ENCODE data around the gene HOXA7. TPM values are rescaled to one million over a fixed set of nuclear protein-coding genes. Genes with fewer than 3 reads are reported as not detected.

Gene HOXA7
- total RNA-seq, 1 donor from 2014 or later: not detected

- no peak for DNase-seq
- H3K4me1 Mint-ChIP-seq (ENCODE audit: low read depth, unreplicated experiment): peaks cover 2% of the 10 kb centered on the region
- H3K36me3 Mint-ChIP-seq (ENCODE audit: unreplicated experiment): peaks cover 15% of the 10 kb centered on the region
- H3K27me3 Mint-ChIP-seq (ENCODE audit: unreplicated experiment): peaks cover 52% of the 10 kb centered on the region
- TF ChIP-seq, protein P1, sequence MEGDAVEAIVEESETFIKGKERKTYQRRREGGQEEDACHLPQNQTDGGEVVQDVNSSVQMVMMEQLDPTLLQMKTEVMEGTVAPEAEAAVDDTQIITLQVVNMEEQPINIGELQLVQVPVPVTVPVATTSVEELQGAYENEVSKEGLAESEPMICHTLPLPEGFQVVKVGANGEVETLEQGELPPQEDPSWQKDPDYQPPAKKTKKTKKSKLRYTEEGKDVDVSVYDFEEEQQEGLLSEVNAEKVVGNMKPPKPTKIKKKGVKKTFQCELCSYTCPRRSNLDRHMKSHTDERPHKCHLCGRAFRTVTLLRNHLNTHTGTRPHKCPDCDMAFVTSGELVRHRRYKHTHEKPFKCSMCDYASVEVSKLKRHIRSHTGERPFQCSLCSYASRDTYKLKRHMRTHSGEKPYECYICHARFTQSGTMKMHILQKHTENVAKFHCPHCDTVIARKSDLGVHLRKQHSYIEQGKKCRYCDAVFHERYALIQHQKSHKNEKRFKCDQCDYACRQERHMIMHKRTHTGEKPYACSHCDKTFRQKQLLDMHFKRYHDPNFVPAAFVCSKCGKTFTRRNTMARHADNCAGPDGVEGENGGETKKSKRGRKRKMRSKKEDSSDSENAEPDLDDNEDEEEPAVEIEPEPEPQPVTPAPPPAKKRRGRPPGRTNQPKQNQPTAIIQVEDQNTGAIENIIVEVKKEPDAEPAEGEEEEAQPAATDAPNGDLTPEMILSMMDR (IDR thresholded peaks at IDR 0.05; ENCODE audit: partially characterized antibody, unreplicated experiment): no peak
- H3K9me3 Mint-ChIP-seq (ENCODE audit: unreplicated experiment): peaks cover 20% of the 10 kb centered on the region
- H3K4me3 Mint-ChIP-seq (ENCODE audit: unreplicated experiment): no peak overlapping the region
- no peak overlapping the region for H3K27ac Mint-ChIP-seq (ENCODE audit: unreplicated experiment)
Measured at GRCh38 chr7:27157702-27158431, 1.4 kb upstream of the HOXA7 start.

DNA sequence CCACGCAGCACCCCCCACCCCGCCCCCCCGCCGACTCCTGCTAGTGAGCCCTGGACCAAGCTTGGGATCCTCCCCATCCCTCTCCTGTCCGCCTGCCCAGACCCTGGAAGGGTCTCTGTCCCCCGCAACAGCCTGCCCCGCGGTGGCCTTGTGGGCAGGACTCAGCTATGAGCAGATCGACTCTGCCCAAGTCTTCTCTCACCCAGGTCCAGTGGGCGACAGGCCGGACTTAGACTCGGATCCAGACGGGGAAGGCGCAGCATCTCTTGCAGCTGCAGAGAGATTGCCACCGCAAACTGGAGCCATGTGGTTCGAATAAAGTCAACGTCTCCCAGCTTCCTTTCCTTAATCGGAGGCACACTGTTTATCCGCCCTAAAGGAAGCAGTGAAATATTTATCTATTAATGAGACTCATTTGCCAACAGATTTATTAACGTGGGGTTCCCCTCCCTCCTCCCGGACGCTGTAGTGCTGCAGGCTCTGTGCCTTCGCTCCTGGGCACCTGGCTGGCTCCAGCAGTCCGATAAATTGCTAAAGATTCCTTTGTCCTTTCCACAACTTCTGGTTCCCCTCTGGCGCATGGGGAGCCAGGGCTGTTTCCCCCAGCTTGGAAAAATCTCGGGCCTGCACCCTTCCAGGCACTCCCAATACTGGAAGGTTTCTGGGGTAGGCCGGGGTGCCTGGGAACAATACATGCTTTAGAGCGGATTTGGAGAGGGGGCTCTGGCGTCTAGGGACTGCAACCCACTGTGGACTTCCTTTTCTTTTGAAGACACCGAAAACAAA lies 634 bp upstream of the HOXA7 start:
- no peak overlapping the region for H3K27ac Mint-ChIP-seq (ENCODE audit: unreplicated experiment)
- no peak for DNase-seq
- H3K9me3 Mint-ChIP-seq (ENCODE audit: unreplicated experiment): peaks cover 20% of the 10 kb centered on the region
- H3K4me3 Mint-ChIP-seq (ENCODE audit: unreplicated experiment): peak overlapping the region; percentile 30
- H3K36me3 Mint-ChIP-seq (ENCODE audit: unreplicated experiment): peaks cover 15% of the 10 kb centered on the region
- peaks cover 49% of the 10 kb centered on the region for H3K27me3 Mint-ChIP-seq (ENCODE audit: unreplicated experiment)
- peaks cover 2% of the 10 kb centered on the region for H3K4me1 Mint-ChIP-seq (ENCODE audit: low read depth, unreplicated experiment)
- TF ChIP-seq, protein P1 (IDR thresholded peaks at IDR 0.05; ENCODE audit: partially characterized antibody, unreplicated experiment): no peak

- Mint-ChIP-seq H3K36me3 (ENCODE audit: unreplicated experiment) (peaks cover 15% of the 10 kb centered on the region), H3K27ac (ENCODE audit: unreplicated experiment) (peak overlapping the region; percentile 38), H3K27me3 (ENCODE audit: unreplicated experiment) (peaks cover 58% of the 10 kb centered on the region), H3K4me1 (ENCODE audit: low read depth, unreplicated experiment) (peaks cover 2% of the 10 kb centered on the region), H3K9me3 (ENCODE audit: unreplicated experiment) (peaks cover 20% of the 10 kb centered on the region), H3K4me3 (ENCODE audit: unreplicated experiment) (peak overlapping the region; percentile 88)
- DNase-seq: no peak
- TF ChIP-seq, protein P1 (IDR thresholded peaks at IDR 0.05; ENCODE audit: partially characterized antibody, unreplicated experiment): no peak
Measured at GRCh38 chr7:27155816-27156507, 513 bp downstream of the HOXA7 start.

DNA sequence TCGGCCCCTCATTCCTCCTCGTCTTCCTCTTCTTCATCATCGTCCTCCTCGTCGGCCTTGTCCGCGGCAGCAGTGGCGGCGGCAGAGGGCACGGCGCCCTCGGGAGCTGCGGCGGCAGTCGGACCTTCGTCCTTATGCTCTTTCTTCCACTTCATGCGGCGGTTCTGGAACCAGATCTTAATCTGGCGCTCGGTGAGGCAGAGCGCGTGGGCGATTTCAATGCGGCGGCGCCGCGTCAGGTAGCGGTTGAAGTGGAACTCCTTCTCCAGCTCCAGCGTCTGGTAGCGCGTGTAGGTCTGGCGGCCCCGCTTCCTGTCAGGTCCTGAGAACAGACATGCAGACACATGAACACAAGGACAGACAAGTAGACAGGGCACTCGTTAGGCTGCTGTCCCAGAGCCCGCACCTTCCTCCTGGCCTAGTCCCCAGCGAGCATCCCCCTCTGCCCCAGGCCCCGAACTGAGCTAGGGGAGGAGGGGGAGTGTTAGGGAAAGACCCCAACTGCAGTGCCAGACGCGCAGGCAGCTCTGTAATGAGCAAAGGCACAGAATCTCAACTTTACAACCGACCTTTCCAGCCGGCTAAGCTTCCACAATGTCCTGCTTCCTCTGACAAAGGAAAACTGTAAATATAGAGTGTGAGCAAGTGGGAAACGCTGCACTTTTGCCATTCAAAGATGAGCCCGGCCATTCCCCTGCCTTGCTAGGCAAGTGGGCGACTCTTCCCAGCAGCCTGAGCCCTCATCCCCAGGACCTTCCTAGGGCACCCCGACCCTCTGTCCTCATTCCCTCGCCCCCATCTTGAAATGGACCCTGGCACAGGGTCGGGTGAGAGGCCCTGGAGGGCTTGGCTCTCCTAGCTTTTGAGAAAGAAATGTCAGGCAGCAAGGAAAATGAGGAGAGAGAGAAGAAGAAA lies 1.3 kb downstream of the HOXA7 start:
- Mint-ChIP-seq H3K27me3 (ENCODE audit: unreplicated experiment) (peaks cover 64% of the 10 kb centered on the region), H3K27ac (ENCODE audit: unreplicated experiment) (peak overlapping the region; percentile 38), H3K4me3 (ENCODE audit: unreplicated experiment) (peak overlapping the region; percentile 61), H3K9me3 (ENCODE audit: unreplicated experiment) (peaks cover 20% of the 10 kb centered on the region), H3K4me1 (ENCODE audit: low read depth, unreplicated experiment) (peaks cover 2% of the 10 kb centered on the region), H3K36me3 (ENCODE audit: unreplicated experiment) (peaks cover 15% of the 10 kb centered on the region)
- DNase-seq: no peak
- TF ChIP-seq, protein P1 (IDR thresholded peaks at IDR 0.05; ENCODE audit: partially characterized antibody, unreplicated experiment): no peak

Measured in glutamatergic neuron (in vitro differentiated cells).